Measurements from ENCODE around the gene SFMBT2.

Gene SFMBT2

DNA sequence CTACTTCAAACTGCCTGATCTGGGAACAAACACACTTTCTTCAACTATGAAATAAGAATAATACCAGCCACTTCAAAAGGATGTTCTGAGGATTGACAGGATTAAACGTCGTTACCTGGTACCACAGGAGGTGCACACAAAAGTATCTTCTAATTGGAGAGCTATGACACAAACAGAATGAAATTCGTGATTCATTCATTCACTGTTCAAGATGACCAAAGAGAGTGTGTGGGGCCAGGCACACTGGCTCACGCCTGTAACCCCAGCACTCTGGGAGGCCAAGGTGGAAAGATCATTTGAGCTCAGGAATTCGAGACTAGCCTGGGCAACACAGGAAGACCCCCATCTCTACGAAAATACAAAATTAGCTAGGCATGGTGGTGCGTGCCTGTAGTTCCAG lies 50.9 kb downstream of the SFMBT2 start:
- Histone ChIP-seq H3K27ac (ENCODE audit: low read length) (no peak overlapping the region), H3K9ac (ENCODE audit: low read depth, low read length) (no peak overlapping the region), H3K9me3 (ENCODE audit: insufficient read depth, low read depth, low read length) (peaks cover 7% of the 10 kb centered on the region), H3K4me1 (ENCODE audit: insufficient read depth, low read length) (peaks cover 4% of the 10 kb centered on the region), H3K27me3 (ENCODE audit: insufficient read depth, low read length) (no peaks in the 10 kb centered on the region), H3K36me3 (ENCODE audit: insufficient read depth, low read depth, low read length) (peaks cover 13% of the 10 kb centered on the region), H3K4me3 (ENCODE audit: low read length) (no peak overlapping the region)

DNA sequence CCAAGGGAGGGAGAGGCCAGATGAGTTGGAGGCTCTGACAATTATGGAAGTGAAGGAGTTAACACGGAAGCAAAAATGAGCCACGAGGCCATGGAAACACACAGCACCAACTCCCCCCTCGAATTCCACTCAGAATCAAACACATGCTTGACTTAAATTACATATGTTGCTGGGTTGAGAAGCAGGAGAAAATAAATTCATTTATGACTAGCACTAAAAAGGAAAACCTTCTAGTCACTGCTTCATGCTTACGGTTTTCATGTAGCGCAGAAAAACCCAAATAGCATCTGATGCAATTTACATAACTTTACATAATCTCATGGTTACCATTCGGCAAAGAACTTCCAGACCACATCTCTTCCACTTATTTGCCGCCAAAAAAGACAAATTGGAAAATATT lies 51.5 kb downstream of the SFMBT2 start:
- peaks cover 7% of the 10 kb centered on the region; the same call in 1 of the 2 replicates for H3K36me3 ChIP-seq (ENCODE audit: insufficient read depth, low read depth, low read length)
- no peak overlapping the region for H3K9ac ChIP-seq (ENCODE audit: low read depth, low read length)
- H3K9me3 ChIP-seq (ENCODE audit: insufficient read depth, low read depth, low read length) = peaks cover 7% of the 10 kb centered on the region
- H3K27ac ChIP-seq (ENCODE audit: low read length) = no peak overlapping the region
- H3K4me3 ChIP-seq (ENCODE audit: low read length) = no peak overlapping the region
- H3K27me3 ChIP-seq (ENCODE audit: insufficient read depth, low read length) = no peaks in the 10 kb centered on the region
- H3K4me1 ChIP-seq (ENCODE audit: insufficient read depth, low read length) = peaks cover 4% of the 10 kb centered on the region

DNA sequence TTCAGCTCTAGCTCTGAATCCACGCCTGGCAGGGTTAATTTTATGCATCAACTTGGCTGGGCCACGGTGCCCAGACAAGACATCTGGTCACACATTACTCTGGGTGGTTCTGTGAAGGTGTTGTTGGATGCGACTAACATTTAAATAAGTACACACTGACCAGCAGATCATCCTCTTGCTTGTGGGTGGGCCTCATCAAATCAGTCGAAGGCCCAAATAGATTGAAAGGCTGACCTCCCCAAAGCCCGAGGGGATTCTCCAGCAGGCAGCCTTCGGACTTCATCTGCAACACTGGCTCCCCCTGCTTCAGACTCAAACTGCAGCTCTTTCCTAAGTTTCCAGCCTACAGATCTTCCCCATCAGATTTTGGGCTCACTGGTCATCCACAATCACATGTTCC lies 53.6 kb downstream of the SFMBT2 start:
- Histone ChIP-seq H3K9me3 (ENCODE audit: insufficient read depth, low read depth, low read length) (peaks cover 4% of the 10 kb centered on the region), H3K36me3 (ENCODE audit: insufficient read depth, low read depth, low read length) (no peaks in the 10 kb centered on the region), H3K9ac (ENCODE audit: low read depth, low read length) (no peak overlapping the region), H3K27ac (ENCODE audit: low read length) (no peak overlapping the region), H3K4me1 (ENCODE audit: insufficient read depth, low read length) (no peaks in the 10 kb centered on the region), H3K4me3 (ENCODE audit: low read length) (no peak overlapping the region), H3K27me3 (ENCODE audit: insufficient read depth, low read length) (no peaks in the 10 kb centered on the region)

DNA sequence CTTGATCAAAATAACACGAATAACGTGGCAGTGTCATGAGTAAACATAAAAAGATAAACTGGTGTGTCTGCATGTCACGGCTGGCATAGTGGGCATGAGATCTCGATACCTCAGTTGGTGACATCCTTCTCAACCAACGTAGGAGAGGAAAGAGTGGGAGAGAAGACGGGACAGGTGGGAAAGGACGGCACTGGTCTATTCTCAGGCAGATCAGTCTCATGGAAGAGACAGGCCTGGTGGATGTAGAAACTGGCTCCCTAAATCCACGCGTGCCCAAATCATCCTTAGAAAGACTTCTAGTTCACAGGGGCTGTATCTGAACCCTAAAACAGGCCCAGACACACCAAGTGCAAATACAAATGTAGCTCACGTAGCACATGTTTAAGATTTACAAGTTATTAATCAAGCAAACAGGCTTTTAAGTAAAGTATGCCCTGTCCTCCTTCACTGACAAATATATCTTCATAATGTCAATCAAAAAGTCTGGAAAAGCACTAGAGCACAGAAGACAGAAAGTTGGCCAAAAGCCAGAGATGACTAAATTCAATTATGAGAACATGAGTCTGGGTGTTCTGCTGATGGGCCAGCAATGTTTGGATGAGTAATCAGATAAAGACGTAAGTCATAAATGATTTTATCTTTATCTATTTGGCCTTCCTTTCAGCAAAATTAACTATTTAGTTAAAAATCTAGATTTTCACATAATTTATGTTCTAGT lies 56.3 kb downstream of the SFMBT2 start:
- no peaks in the 10 kb centered on the region for H3K36me3 ChIP-seq (ENCODE audit: insufficient read depth, low read depth, low read length)
- H3K4me3 ChIP-seq (ENCODE audit: low read length) = no peak overlapping the region
- H3K9me3 ChIP-seq (ENCODE audit: insufficient read depth, low read depth, low read length) = peaks cover 4% of the 10 kb centered on the region; the same call in 1 of the 2 replicates
- no peak overlapping the region for H3K27ac ChIP-seq (ENCODE audit: low read length)
- H3K4me1 ChIP-seq (ENCODE audit: insufficient read depth, low read length) = no peaks in the 10 kb centered on the region
- H3K27me3 ChIP-seq (ENCODE audit: insufficient read depth, low read length) = no peaks in the 10 kb centered on the region
- no peak overlapping the region for H3K9ac ChIP-seq (ENCODE audit: low read depth, low read length)

DNA sequence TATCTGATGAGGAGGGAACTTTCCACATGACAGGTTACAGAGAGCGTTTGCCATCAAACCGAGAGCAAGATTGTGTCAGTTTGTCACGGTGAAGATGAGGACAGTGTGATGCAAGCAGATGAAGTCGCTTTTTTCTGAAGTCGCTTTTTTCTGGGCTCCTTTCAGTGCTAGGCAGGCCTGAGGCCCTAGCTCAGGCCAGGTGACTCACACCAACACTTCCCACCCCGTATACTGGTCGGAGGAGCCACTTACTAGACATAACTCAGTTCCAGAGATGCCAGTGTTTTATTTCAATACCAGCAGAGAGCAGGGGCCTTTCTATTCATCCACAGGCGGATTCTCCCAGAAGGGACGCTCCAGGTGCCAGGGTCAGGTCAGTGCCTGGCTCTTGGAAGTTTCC lies 58.9 kb downstream of the SFMBT2 start:
- H3K36me3 ChIP-seq (ENCODE audit: insufficient read depth, low read depth, low read length) = no peaks in the 10 kb centered on the region
- H3K27me3 ChIP-seq (ENCODE audit: insufficient read depth, low read length) = no peaks in the 10 kb centered on the region
- no peaks in the 10 kb centered on the region for H3K4me1 ChIP-seq (ENCODE audit: insufficient read depth, low read length)
- no peaks in the 10 kb centered on the region for H3K9me3 ChIP-seq (ENCODE audit: insufficient read depth, low read depth, low read length)
- H3K4me3 ChIP-seq (ENCODE audit: low read length) = no peak overlapping the region
- no peak overlapping the region for H3K9ac ChIP-seq (ENCODE audit: low read depth, low read length)
- no peak overlapping the region for H3K27ac ChIP-seq (ENCODE audit: low read length)

DNA sequence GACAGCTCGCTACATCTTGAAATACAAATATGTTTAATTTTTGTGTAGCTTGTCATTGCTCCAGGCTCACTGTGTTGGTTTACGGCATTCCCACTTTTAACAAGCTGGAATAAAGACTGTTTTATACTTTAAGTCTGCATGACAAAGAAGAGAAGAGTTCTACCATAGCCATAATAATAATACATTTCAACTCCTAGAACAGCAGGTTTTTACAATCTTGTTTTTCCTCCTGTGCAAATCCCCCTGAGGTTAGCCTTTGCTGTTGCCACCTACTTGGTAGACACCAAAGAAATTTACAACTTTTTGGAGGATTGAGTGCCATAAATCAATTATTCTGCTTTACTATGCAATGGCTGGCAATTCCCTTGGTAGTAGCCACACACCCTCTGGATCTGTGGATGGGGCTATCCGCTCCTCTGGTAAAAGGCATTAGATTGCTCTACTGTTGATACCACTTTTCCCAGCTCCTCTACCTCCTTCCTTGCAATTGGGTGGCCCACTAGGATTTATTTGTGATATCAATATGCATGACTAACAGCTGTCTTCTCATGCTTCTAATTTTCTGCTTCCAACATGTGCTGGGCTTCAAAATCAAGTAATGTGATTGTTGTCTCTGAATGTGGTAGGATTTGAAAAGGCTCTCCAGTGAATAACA lies 60.2 kb downstream of the SFMBT2 start:
- Histone ChIP-seq H3K36me3 (ENCODE audit: insufficient read depth, low read depth, low read length) (no peaks in the 10 kb centered on the region), H3K27ac (ENCODE audit: low read length) (no peak overlapping the region), H3K9me3 (ENCODE audit: insufficient read depth, low read depth, low read length) (no peaks in the 10 kb centered on the region), H3K4me3 (ENCODE audit: low read length) (no peak overlapping the region), H3K9ac (ENCODE audit: low read depth, low read length) (no peak overlapping the region), H3K4me1 (ENCODE audit: insufficient read depth, low read length) (no peaks in the 10 kb centered on the region), H3K27me3 (ENCODE audit: insufficient read depth, low read length) (no peaks in the 10 kb centered on the region)

DNA sequence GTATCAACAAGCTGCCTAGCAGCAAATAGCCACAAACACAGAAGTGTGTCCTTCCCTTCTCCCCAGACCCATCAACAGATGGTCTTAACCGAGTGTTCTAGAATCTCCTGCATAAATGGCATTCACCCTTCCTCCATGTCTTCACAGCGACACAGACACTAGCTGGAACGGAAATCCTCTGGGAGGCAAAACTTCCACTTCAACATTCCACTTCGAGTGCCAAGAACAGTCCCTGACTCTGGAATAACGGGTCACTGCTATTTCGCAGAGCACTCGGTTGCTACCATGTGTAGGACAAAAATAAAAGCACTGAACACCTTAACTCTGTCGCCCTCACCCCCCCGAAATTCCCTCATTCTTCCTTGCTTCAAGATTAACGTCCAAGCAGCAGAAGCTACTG lies 65.1 kb downstream of the SFMBT2 start:
- Histone ChIP-seq H3K36me3 (ENCODE audit: insufficient read depth, low read depth, low read length) (no peaks in the 10 kb centered on the region), H3K4me1 (ENCODE audit: insufficient read depth, low read length) (no peaks in the 10 kb centered on the region), H3K4me3 (ENCODE audit: low read length) (no peak overlapping the region), H3K9me3 (ENCODE audit: insufficient read depth, low read depth, low read length) (no peaks in the 10 kb centered on the region), H3K27ac (ENCODE audit: low read length) (no peak overlapping the region), H3K27me3 (ENCODE audit: insufficient read depth, low read length) (no peaks in the 10 kb centered on the region), H3K9ac (ENCODE audit: low read depth, low read length) (no peak overlapping the region)

DNA sequence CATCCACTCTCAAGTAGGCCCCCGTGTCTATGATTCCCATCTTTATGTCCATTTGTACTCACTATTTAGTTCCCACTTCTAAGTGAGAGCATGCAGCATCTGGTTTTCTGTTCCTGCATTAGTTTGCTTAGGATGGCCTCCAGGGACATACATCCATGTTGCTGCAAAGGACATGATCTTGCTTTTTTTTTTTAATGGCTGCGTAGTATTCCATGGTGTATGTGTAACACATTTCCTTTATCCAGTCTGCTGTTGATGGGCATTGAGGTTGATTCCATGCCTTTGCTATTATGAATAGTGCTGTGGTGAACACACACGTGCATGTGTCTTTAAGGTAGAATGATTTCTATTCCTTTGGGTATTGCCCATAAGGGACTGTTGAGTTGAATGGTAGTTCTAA lies 67.8 kb downstream of the SFMBT2 start:
- no peaks in the 10 kb centered on the region for H3K36me3 ChIP-seq (ENCODE audit: insufficient read depth, low read depth, low read length)
- H3K27ac ChIP-seq (ENCODE audit: low read length) = no peak overlapping the region
- H3K4me1 ChIP-seq (ENCODE audit: insufficient read depth, low read length) = no peaks in the 10 kb centered on the region
- no peak overlapping the region for H3K9ac ChIP-seq (ENCODE audit: low read depth, low read length)
- H3K9me3 ChIP-seq (ENCODE audit: insufficient read depth, low read depth, low read length) = no peaks in the 10 kb centered on the region
- H3K27me3 ChIP-seq (ENCODE audit: insufficient read depth, low read length) = no peaks in the 10 kb centered on the region
- no peak overlapping the region for H3K4me3 ChIP-seq (ENCODE audit: low read length)

DNA sequence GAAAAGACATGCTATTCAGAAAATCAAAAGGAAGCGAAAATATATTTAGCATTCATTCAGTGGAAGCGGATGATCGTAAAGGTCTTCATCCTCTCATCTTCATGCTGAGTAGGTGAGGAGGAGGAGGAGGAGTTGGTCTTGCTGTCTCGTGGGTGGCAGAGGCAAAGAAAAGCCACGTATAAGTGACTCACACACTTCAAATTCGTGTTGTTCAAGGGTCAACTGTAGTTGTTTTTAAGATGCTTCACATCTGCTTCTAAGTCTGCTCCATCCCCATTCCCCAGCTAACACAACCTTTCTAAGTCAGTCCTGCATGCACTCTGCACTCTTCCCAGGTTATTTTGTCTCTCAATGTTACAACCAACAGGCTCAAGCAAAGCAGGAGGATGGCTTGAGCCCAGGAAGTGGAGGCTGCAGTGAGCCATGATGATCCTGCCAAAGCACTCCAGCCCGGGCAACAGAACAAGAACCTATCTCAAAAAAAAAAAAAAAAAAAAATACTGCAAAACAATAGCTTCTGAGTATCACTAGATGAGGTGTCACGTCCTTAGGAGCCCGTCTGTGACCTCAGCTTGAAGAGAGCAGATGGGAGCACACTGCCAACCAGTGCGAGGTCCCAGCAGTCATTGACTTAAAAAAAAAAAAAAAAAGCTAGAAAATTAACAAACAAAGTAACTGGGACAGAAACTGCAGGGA lies 70.5 kb downstream of the SFMBT2 start:
- Histone ChIP-seq H3K27ac (ENCODE audit: low read length) (no peak overlapping the region), H3K36me3 (ENCODE audit: insufficient read depth, low read depth, low read length) (no peaks in the 10 kb centered on the region), H3K27me3 (ENCODE audit: insufficient read depth, low read length) (no peaks in the 10 kb centered on the region), H3K9ac (ENCODE audit: low read depth, low read length) (no peak overlapping the region), H3K9me3 (ENCODE audit: insufficient read depth, low read depth, low read length) (no peaks in the 10 kb centered on the region), H3K4me3 (ENCODE audit: low read length) (no peak overlapping the region), H3K4me1 (ENCODE audit: insufficient read depth, low read length) (no peaks in the 10 kb centered on the region)

DNA sequence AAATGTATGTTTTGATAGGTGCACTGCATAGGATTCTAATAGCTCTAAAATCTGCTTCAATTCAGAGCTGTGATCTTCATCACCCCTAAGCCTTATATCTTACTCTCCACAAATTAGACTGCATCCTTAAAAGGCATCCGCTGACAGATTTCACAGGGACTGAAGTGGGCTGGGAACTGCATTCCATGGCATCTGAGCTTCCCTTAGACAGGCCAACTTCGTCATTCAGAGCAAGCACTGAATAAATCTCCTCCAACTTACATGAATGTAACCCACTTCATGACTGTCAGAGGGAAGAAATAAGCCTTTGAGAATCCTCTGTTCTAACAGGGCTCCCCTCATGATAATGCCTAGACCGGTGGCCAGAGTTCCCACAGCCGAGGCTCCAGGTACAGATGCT lies 71.3 kb downstream of the SFMBT2 start:
- H3K4me1 ChIP-seq (ENCODE audit: insufficient read depth, low read length) = 0 out of 2 replicates have a peak, but pooled peaks cover 3% of the 10 kb centered on the region
- no peak overlapping the region for H3K9ac ChIP-seq (ENCODE audit: low read depth, low read length)
- H3K36me3 ChIP-seq (ENCODE audit: insufficient read depth, low read depth, low read length) = no peaks in the 10 kb centered on the region
- no peaks in the 10 kb centered on the region for H3K9me3 ChIP-seq (ENCODE audit: insufficient read depth, low read depth, low read length)
- H3K4me3 ChIP-seq (ENCODE audit: low read length) = no peak overlapping the region
- no peaks in the 10 kb centered on the region for H3K27me3 ChIP-seq (ENCODE audit: insufficient read depth, low read length)
- H3K27ac ChIP-seq (ENCODE audit: low read length) = no peak overlapping the region

DNA sequence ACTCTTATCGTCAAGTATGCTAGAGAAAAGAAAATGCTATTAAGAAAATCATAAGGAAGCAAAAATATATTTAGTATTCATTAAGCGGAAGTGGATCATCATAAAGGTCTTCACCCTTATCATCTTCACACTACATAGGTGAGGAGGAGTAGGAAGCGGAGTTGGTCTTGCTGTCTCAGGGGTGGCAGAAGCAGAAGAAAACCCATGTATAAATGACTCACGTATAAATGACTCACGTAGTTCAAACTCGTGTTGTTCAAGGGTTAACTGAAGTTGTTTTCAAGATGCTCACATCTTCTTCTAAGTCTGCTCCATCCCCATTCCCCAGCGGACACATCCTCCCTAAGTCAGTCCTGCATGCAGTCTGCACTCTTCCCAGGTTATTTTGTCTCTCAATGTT lies 72.4 kb downstream of the SFMBT2 start:
- no peaks in the 10 kb centered on the region for H3K36me3 ChIP-seq (ENCODE audit: insufficient read depth, low read depth, low read length)
- no peak overlapping the region for H3K27ac ChIP-seq (ENCODE audit: low read length)
- H3K9me3 ChIP-seq (ENCODE audit: insufficient read depth, low read depth, low read length) = no peaks in the 10 kb centered on the region
- H3K4me3 ChIP-seq (ENCODE audit: low read length) = no peak overlapping the region
- H3K27me3 ChIP-seq (ENCODE audit: insufficient read depth, low read length) = no peaks in the 10 kb centered on the region
- H3K4me1 ChIP-seq (ENCODE audit: insufficient read depth, low read length) = 0 out of 2 replicates have a peak, but pooled peaks cover 3% of the 10 kb centered on the region
- no peak overlapping the region for H3K9ac ChIP-seq (ENCODE audit: low read depth, low read length)
